Skeletal muscle tissue (tissue), 4 donors: ENCODE results near the gene MUS81. TPM values are rescaled to one million over a fixed set of nuclear protein-coding genes. Genes with fewer than 3 reads are reported as not detected.

Experiments used
- H3K27ac ChIP-seq: one replicate; pipeline ENCODE4 v1.7.0; 2013; ENCODE audit warnings: mild to moderate bottlenecking, low read depth, low read length, inconsistent platforms
- H3K27me3 ChIP-seq, 3 donors: one replicate each; pipeline ENCODE4 v1.7.0; 2013; ENCODE audit warnings: low read length in 3 of 3; ENCODE audit not compliant: control insufficient read depth in 3 of 3, insufficient read depth in 3 of 3
- H3K36me3 ChIP-seq, 3 donors: one replicate each; pipeline ENCODE4 v1.7.0; 2013; ENCODE audit warnings: low read length in 3 of 3; ENCODE audit not compliant: control insufficient read depth in 3 of 3, insufficient read depth in 3 of 3
- H3K4me1 ChIP-seq, 3 donors: one replicate each; pipeline ENCODE4 v1.7.0; 2013; ENCODE audit warnings: low read length in 3 of 3, mild to moderate bottlenecking in 3 of 3; ENCODE audit not compliant: control insufficient read depth in 3 of 3, insufficient read depth in 3 of 3
- H3K4me3 ChIP-seq, 3 donors: one replicate each; pipeline ENCODE4 v1.7.0; 2013; ENCODE audit warnings: low read length in 3 of 3
- H3K9ac ChIP-seq, 3 donors: one replicate each; pipeline ENCODE4 v1.7.0; 2013; ENCODE audit warnings: low read length in 3 of 3, mild to moderate bottlenecking in 3 of 3, moderate library complexity in 2 of 3, low read depth in 1 of 3
- H3K9me3 ChIP-seq, 3 donors: one replicate each; pipeline ENCODE4 v1.7.0; 2013; ENCODE audit warnings: low read length in 3 of 3; ENCODE audit not compliant: control insufficient read depth in 3 of 3
- total RNA-seq: library from RNA; depleted of rRNA; stranded (reverse); fragments of >200 nt; gene quantifications from one replicate; pipeline ENCODE4 v1.2.3, GENCODE V29; 2014
- donor health status: Osteomylitis.

MUS81 gene
- total RNA-seq, 1 donor from 2014 or later: 34.4 TPM

DNA sequence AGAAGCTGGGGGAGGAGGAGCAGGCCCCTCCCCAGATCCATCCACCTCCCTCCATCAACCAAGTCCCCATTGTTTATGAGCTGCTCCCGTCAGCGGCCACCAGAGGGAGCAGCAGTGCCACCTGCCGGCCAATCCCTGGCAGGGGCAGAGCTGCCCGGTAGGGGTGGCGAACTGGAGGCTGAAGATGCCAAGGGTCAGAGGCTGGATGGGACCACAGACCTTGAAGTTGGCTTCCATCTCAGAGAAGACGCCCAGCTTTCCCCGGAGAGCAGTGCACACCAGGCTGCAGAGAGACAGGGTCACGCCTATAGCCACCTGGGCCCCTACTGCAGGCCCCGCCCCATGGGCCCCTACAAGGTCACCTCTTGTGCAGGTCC lies 24.5 kb downstream of the MUS81 start:
- Histone ChIP-seq H3K27me3 (no peaks in the 10 kb centered on the region), H3K36me3 (peaks cover 33 to 42% (median 34%) of the 10 kb centered on the region in 3 donors), H3K9me3 (no peaks in the 10 kb centered on the region), H3K4me3 (no peak overlapping the region), H3K4me1 (peaks cover 23 to 34% (median 34%) of the 10 kb centered on the region in 3 donors), H3K27ac (no peak overlapping the region), H3K9ac (peak overlapping the region in 1 of 3 donors; percentile 40)

DNA sequence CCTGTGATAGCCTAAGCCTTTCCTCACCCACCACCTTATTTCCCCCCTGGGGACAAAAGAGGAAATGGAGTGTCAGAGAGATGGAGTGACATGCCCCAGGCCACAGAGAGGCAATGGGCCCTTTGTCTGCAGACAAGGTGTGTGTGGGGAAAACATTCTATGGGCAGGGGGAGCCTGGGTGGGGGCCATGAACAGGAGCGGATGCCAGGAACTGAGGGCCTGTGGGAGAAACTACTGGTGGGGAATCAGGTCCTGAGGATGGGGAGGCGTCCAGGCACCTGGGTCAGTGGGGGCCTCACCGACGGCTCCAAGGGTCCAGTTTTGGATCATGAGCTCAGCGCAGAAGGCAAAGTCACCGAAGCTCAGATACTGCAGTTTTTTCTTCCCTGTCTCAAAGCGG lies 25.0 kb downstream of the MUS81 start:
- H3K9me3 ChIP-seq: no peaks in the 10 kb centered on the region
- no peaks in the 10 kb centered on the region for H3K27me3 ChIP-seq
- no peak overlapping the region for H3K4me3 ChIP-seq
- H3K9ac ChIP-seq: peak overlapping the region in 1 of 3 donors; percentile 25
- peaks cover 28 to 39% (median 39%) of the 10 kb centered on the region in 3 donors for H3K4me1 ChIP-seq
- no peak overlapping the region for H3K27ac ChIP-seq
- peaks cover 33 to 42% (median 34%) of the 10 kb centered on the region in 3 donors for H3K36me3 ChIP-seq

DNA sequence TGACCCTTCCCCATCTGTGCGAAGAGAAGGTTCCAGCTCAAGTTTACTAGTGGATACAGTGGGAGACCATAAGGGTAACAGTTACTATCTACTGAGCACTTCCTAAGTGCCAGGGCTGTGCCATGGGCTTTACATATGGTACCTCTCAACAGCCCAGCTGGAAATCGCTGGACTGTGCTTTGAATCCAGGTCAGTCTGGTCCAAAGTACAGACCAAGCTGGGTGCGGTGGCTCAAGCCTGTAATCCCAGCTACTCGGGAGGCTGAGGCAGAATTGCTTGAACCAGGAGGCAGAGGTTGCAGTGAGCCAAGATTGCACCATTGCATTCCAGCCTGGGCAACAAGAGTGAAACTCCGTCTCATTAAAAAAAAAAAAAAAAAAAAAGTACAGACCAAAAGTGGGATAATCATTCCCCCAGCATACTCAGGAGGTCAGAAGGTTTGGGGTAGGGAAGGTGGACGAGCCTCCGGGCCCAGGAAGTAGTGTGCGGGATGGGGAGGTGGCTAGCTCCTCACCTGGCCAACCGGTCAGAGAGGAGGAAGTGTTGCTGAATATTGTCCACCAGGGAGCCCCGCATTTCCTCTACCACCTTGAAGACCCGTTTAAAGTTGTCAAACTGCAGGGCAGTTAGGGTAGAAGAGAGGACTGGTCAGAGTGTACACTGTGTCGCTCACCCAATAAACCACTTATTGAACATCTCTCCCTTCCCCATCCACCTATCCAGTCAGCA lies 25.7 kb downstream of the MUS81 start:
- Histone ChIP-seq H3K9ac (no peak overlapping the region), H3K27ac (no peak overlapping the region), H3K27me3 (no peaks in the 10 kb centered on the region), H3K4me1 (peaks cover 30 to 44% (median 39%) of the 10 kb centered on the region in 3 donors), H3K36me3 (peaks cover 33 to 42% (median 34%) of the 10 kb centered on the region in 3 donors), H3K9me3 (no peaks in the 10 kb centered on the region), H3K4me3 (no peak overlapping the region)

DNA sequence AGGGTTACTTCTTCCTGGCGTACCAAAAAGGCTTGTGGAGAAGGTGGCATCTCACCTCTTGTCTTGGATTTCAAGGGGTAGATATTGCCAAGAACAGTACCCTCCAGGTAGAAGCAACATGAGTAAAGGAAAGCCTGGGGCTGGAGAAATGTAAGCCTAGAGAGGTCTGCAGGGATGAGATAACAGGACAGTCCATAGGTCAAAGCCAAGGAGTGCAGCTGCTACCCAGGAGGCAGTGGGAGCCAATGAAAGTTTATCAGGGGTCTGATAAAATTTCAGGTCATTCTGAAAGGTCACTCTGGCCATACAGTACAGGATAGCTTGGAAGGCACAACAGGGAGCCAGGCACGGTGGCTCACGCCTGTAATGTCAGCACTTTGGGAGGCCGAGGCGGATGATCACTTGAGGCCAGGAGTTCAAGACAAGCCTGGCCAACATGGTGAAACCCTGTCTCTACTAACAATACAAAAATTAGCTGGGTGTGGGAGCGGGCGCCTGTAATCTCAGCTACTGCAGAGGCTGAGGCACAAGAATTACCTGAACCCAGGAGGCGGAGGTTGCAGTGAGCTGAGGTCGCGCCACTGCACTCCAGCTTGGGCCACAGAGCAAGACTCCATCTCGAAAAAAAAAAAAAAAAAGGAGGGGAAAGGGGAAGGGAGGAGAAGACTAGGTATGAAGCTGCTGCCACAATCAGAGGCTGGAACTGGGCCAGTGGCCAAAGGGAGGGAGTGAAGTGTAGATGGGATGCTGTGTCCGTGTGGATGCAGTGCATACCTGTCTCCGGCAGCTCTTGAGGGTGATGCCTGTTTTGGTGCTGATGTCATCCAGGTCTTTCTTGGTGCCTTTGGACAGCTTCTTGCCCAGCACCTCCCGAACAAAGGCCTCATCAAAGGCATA lies 26.8 kb downstream of the MUS81 start:
- Histone ChIP-seq H3K36me3 (peaks cover 33 to 42% (median 34%) of the 10 kb centered on the region in 3 donors), H3K4me3 (peak overlapping the region; percentile 89 to 96 (median 92)), H3K9me3 (no peaks in the 10 kb centered on the region), H3K4me1 (peaks cover 38 to 55% (median 48%) of the 10 kb centered on the region in 3 donors), H3K27ac (peak overlapping the region; percentile 89), H3K9ac (peak overlapping the region; percentile 84 to 87 (median 86)), H3K27me3 (no peaks in the 10 kb centered on the region)

DNA sequence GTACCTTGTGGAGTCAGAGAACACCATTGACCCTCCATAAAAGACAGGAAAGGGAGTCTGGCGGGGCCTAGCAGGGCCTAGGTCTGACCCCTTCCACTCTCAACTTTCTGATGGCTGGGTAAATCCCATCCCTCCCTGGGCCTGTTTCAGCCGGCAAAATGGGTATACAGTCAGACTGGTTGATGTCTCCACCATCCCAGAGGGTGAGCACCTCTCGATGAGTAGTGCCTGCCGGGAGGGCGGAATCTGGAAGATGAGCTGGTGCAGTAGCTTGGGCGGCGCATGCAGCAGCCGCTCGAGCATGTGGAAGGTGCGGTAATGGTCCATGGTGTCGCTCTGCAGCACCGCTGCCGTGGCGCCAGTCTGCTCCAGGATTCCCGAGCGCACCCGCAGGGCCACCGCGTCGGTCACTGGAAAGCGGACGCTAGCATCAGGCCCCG lies 27.5 kb downstream of the MUS81 start:
- Histone ChIP-seq H3K36me3 (peaks cover 29 to 37% (median 34%) of the 10 kb centered on the region in 3 donors), H3K9ac (peak overlapping the region; percentile 84 to 87 (median 86)), H3K4me1 (peaks cover 45 to 62% (median 55%) of the 10 kb centered on the region in 3 donors)

DNA sequence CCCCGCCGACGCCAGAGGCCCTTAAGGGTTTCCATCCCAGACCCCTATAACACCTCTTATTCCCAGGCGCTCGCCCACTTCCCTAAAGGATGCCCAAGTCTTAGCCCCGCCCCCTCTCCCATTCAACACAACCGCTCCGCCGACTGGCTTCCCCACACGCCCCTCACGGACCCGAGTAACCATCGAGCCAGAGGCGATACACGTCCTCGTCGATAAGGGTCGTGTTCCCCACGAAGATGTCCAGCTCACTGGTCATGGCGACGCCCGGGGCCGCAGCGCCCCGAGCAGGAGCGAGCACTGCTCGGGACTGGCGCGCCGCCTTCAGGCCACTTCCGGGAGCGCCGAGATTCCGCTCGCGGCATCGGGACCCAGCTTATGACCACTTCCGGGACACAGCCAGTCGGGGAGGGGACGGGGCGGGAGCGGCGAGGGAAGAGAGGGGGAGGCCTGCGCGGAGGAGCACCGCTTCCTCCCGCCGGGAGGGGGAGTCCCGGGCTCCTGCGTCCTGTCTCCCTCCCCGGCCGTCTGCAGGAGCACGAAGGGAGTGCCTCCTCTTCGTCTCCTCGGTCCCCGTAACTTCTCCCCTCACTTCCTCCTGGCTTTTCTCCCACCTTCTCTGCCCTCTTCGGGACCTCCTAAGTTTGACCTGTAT lies 28.1 kb downstream of the MUS81 start, which contains the start of gene FIBP:
Gene FIBP, minus strand, starts transcription at position 309 of the 652 bp plus-strand sequence. Its CDS starts 53 bp downstream, at position 256.
- Histone ChIP-seq H3K27me3 (no peaks in the 10 kb centered on the region), H3K9me3 (no peaks in the 10 kb centered on the region), H3K36me3 (peaks cover 24 to 33% (median 32%) of the 10 kb centered on the region in 3 donors), H3K27ac (peak within 1 kb of the TSS; percentile 89), H3K4me1 (peaks cover 48 to 66% (median 58%) of the 10 kb centered on the region in 3 donors), H3K9ac (peak within 1 kb of the TSS; percentile 86 to 93 (median 90)), H3K4me3 (peak within 1 kb of the TSS; percentile 89 to 96 (median 92))

More for the DNA sequence above, 27.5 kb downstream of the MUS81 start:
- no peaks in the 10 kb centered on the region for H3K27me3 ChIP-seq
- peak overlapping the region; percentile 89 for H3K27ac ChIP-seq
- peak overlapping the region; percentile 89 to 96 (median 92) for H3K4me3 ChIP-seq
- H3K9me3 ChIP-seq: no peaks in the 10 kb centered on the region

DNA sequence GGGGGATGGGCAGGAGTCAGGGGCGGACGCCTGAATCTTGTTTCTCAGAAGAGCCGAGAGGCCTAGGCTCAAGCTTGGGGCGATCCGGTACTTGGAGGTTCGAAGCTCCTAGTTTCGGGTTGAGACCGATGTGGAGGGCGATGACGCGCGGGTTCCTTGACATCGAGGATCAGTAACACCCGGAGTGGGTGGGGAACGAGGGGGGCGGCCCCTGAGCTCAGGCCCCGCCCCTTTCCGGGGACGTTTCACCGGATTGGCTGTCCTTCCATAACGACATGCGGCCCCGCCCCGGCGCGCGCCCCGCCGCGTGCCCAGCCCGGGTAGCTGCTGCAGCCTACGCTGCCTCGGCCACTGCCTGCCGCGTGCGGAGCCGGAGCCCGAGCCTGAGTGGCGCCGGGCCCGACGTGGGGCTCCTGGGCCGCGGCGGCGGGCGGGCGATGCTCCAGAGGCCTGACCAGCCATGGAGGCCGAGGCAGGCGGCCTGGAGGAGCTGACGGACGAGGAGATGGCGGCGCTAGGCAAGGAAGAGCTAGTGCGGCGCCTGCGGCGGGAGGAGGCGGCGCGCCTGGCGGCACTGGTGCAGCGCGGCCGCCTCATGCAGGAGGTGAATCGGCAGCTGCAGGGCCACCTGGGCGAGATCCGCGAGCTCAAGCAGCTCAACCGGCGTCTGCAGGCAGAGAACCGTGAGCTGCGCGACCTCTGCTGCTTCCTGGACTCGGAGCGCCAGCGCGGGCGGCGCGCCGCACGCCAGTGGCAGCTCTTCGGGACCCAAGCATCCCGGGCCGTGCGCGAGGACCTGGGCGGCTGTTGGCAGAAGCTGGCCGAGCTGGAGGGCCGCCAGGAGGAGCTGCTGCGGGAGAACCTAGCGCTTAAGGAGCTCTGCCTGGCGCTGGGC lies 30.3 kb downstream of the MUS81 start, which contains the start of gene CCDC85B:
Gene CCDC85B, plus strand, starts transcription at position 350 of the 895 bp plus-strand sequence. Its CDS starts 111 bp downstream, at position 461.
- Histone ChIP-seq H3K27ac (peak within 1 kb of the TSS; percentile 89), H3K4me3 (peak within 1 kb of the TSS; percentile 82 to 86 (median 83)), H3K9me3 (no peaks in the 10 kb centered on the region), H3K27me3 (no peaks in the 10 kb centered on the region), H3K9ac (peak within 1 kb of the TSS; percentile 85 to 96 (median 86)), H3K4me1 (peaks cover 50 to 71% (median 56%) of the 10 kb centered on the region in 3 donors), H3K36me3 (peaks cover 9 to 14% (median 12%) of the 10 kb centered on the region in 3 donors)

DNA sequence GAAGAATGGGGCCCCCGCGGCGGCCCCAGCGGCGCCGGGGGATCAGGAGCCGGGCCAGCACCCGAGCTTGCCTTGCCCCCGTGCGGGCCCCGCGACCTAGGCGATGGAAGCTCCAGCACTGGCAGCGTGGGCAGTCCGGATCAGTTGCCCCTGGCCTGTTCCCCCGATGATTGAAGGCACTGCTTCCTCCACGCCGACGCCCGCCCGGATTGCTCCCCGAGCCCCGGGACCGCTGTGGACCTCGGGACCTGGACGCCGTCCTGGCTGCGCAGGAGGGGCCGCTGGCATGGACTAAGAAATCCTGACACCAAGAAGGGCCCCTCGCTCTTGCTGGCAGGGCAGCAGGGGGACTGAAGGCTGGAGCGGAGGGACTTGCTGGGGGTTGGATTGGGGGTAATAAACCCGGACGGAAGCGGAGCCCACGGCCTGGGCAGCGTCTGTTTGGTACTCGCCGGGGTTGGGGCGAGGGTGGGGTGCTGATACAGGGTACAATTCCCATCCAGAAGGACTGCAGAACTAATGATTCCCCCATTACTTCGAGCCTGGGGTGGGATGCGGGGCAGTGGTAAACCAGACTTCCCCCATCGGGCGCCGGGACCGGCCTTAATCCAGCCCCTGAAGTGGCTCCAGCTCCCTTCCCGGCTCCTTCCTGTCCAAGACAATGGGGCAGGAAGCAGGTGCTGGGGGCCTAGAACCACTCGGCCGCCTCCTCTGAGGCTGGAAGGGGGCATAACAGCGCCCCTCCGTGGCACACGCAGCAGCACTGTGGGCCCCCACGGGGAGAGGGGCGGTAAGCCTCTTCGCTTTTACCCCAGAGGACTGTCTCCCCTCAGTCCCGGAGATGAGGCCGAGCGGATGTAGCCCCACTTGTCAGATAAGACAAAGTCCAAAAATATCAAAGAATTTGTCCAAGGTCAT lies 31.2 kb downstream of the MUS81 start:
- H3K27me3 ChIP-seq: no peaks in the 10 kb centered on the region
- H3K36me3 ChIP-seq: peaks cover under 1 to 6% (median 5%) of the 10 kb centered on the region in 3 donors
- H3K4me1 ChIP-seq: peaks cover 50 to 71% (median 56%) of the 10 kb centered on the region in 3 donors
- peak overlapping the region; percentile 89 for H3K27ac ChIP-seq
- peak overlapping the region; percentile 78 to 86 (median 82) for H3K4me3 ChIP-seq
- no peaks in the 10 kb centered on the region for H3K9me3 ChIP-seq
- H3K9ac ChIP-seq: peak overlapping the region; percentile 82 to 96 (median 85)
